Stimulated activated CD8-positive, alpha-beta memory T cell treated with anti-CD3 and anti-CD28 coated beads, Interleukin-15, amount 100 ng/mL, for 24 hours (primary cell): ENCODE results near the gene COLQ.
"Not testable (repeated sequence)": the region's sequence is repeated elsewhere in the genome, so short reads cannot be mapped to it uniquely, and the experiment has no call there.

ENCODE experiments used
- DNase-seq: peaks from one replicate; pipeline ENCODE4 v3.0.0-alpha.2; 2020; ENCODE audit warnings: low read depth

The COLQ gene

DNA sequence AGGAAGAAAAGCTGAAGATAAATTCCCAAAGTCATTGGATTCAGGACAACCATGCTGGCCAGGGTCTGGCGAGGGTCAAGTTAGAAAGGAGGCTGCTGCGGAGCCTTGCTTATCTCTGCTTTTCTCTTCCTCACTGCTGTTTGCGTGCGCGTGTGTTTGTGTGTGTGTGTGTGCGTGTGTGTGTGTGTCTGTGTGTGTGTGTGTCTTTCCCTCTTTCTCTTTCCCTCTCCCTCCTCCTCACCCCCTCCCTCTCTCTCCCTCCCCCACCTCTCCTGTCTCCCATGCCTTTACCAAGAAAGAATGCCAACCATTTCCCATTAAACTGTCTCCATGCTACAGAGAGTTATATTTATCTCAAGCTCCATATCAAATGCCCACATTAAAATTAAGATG is at the start of gene COLQ:
Gene COLQ (minus strand): TSS at position 134 of the 393 bp plus-strand sequence. CDS start 81 bp downstream, at position 53.
- no peak for DNase-seq

DNA sequence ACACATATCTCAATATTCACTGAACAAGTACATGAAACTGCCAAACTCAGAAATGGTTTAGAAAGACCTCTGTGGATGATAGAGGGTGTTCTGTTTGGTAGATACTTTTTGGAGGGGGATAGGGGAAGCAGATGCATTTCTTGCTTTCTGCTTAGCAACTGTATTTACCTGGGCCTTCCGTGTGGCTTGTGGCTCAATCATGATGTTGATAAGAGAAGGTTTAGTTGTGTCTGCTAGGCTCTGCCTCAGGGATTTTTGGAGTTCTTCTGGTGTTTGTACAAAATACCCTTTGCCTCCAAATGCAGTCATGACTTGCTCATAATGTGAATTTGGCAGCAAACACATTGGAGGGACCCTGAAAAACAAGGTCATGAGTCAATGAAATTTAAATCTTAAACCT is 41.7 kb upstream of the COLQ start:
- no peak for DNase-seq

DNA sequence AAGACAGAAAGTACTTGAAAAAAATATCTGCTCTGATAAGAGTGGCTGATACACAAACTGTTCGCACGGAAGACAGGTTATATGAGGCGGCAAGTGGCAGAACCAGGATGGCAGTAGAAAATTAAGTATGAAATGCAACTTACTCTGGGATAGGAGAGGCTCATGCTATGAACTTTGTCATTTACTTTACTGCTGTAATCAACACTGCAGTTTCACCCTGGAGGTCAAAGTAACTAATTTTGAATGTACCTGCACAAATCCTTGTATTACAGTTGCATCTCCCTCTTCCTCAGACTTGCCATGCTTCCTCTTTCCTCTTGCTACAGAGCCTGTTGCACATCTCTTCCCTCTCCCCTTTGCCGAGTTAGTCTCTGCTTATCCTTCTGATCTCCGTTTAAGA is 41.1 kb upstream of the COLQ start:
- DNase-seq: no peak

DNA sequence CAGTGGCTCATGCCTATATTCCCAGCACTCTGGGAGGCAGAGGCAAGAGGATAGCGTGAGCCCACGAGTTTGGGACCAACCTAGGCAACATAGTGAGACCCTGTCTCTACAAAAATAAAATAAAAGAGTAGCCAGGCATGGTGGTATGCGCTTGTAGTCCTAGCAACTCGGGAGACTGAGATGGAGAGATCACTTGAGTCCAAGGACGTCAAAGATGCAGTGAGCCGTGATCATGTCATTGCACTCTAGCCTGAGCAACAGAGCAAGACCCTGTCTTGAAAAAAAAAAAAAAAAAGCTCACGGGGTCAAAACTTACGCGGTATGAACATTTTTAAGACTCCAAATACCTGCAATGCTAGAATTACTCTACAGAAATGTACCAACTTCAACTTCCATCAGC is 37.1 kb upstream of the COLQ start:
- no peak for DNase-seq

DNA sequence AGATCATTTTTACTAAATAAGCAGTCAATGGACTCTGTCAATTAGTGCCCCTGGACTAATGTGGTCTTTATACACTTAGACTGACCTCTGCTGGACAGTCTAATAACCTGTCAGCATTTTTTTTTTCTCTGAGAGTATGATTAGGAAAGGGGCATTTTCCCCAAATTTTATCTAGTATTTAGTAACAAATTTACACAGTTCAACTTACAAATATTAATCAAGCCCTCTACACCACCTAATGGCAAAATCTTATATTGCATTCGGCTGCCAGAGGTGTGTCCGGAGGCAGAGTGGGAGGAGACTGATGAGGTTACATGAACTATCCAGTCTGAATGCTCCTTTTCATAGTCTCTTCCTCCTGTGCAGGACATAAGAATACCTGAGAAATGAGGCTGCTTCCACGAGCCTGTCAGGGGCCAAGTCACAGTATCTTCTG is 36.0 kb upstream of the COLQ start:
- no peak for DNase-seq

DNA sequence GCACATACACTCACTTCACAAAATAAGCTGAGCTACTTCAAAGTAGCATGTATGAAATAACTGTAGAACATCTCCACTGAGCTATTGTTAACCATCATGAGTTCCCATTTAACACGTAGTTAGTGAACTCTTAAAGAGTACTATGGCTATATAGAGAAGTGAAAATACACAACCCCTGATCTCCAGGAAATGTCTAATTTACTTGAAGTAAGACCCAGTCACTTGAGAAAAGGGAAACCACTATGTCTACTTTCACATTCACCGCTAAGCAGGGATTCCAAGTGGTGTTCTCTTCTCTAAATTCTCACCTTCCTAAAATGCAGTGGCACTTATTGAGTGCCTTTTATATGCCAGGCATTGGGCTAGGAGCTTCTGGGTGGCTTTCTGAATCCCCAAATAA is 35.0 kb upstream of the COLQ start:
- DNase-seq: no peak

DNA sequence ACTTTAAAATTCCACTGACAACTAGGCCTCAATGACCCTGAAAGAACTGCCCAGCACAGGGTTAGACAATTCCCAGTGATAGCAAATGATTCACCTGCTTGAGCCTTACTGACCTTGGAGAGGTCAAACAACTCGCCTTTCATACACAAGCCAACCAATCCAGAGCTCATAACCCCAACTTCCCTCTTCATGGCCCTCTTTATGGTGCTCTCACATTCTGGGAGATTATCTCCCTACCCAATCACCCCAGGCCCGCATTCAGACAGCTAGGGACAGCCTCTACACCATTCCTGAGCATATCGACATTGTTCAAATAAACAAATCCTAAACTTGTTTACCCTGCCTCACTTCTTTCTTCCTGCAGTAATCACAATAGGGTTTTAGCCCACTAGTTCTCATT is 32.2 kb upstream of the COLQ start:
- no peak for DNase-seq

DNA sequence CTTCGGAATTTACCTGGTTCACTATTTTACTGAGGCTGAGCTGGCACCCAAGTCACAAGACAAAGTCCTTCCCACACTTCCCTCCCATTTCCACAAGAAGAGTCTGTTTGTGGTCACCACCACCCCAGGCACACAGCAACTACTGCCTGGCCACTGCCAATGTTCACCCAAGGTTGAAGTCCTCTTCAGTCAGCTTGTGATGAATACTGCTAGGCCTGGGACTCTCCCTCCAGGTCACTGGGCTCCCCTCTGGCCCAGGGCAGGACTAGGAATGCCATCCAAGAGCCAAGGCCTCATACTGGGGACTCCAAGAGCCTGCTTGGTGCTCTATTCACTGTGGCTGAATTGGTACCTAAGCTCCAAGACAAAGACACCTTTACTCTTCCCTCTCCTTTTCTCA is 30.4 kb upstream of the COLQ start:
- DNase-seq: no peak

DNA sequence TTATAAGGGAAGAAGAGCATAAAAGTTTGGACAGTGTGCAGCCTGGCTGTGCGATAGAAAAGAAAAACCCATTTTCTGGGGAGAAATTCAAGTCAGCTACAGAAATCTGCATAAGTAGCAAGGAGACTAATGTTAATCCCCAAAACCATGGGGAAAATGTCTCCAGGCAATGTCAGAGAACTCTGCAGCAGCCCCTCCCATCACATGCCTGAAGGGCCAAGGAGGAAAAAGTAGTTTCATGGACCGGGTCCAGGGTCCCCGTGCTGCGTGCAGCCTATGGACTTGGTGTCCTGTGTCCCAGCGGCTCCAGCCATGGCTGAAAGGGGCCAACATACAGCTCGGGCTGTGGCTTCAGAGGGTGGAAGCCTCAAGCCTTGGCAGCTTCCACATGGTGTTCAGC is 28.3 kb upstream of the COLQ start:
- no peak for DNase-seq

DNA sequence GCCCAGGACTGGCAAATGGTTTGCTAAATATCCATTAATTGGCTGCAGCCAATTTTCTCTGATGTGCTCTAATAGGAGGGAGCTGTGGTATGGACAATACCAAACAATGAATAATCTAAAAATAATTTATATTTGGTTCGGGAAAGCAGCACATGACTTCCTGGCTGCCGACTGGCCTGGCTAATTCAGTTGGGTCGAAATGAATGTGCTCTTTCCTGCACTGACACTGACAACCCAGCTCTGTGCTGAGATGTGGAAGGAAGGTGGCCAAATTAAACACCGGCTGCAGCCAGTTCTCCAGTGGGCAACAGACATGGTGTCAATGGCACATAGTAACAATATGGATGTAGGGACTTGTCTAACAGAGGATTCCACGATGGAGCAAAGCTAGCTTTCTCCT is 21.1 kb upstream of the COLQ start:
- DNase-seq: no peak

DNA sequence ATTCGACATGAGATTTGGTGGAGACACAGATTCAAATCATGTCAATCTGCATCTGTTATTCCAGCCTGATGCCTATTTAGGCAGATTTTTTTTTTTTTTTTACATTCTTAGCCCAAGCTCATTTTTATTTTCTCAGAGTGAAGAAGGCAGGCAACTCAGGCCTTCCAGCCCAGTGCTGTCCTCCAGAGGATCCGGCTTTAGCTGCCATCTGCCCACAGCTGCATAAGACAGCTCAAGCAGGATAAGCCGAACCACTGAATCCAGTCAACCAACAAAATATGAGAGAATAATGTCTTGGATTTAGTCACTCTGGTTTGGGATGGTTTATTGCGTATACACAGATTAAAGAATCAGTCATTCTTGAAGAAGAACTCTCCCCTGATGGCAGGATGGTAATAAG is 19.9 kb upstream of the COLQ start:
- DNase-seq: no peak

DNA sequence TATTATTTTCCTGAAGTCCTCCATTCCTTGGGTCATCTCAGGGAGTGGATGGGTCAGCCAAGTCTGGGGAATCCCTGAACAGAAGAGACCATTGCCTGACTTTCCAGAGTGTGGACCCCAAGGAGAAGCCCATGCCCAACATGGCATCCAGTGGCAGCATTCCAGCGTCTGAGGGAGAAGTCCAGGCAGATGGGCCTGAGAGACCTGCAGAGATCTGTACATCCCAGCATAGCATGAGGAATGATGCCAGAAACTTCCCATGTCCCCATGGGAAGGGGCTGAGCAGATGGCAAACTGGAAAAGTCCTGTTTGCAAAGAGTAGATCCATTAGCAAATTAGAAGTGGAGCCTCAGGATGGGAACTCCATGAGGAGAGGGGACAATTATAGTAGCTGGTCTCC is 17.6 kb upstream of the COLQ start:
- no peak for DNase-seq

DNA sequence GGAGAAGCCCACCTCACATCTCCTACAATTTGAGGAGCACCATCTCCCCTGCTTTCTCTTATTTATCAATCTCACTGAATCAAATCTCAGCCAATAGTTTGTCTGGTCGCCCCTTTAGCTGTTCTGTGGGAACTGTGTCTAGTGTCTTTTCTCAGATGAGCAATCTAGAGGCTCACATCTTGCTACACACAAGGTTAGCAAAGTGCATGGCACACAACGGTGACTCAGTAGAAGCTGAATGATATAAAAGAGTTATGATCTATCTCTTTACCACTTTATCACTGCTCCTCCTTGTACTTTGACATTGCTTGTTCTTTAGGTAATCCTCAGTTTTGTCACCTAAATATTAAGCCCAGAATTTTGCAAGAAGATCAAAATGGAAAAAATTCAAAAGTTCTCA is 16.8 kb upstream of the COLQ start:
- DNase-seq: no peak

DNA sequence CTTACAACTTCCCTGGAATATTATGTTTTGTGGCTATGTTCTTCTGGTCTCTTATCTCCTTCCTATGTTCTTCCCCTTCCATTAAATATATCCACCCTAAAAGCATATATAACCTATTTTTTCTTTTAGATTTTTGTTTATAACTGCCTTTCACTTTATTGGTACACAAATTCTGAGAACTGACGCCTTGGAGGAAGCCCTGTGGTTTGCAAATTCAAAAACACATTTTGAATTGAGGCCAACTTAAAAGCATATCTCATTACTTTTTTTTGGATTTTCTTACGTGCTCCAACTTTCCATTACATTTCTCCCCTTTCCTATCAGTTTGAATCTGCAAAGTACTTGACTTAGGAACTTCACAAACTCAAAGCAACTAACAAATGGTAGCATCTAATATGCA is 15.3 kb upstream of the COLQ start:
- no peak for DNase-seq

DNA sequence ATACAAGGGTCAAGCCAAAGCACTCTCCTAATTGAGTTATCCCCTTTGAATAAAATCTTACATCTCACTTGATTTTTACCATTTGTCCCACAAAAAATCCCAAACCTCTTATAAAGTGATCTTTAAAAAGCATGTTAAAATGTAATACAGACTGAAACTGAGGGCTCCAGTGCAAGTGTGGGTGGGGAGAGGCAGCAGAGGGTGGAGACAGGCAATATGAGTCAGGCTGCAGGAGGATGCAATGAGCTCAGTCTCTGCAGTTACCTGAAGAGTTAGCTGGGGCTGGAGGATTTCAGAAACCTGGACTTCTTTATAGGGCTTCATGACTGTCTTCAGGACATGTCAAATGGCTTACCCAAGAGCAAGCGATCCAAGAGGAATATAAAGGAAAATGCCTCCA is 14.2 kb upstream of the COLQ start:
- DNase-seq: no peak

DNA sequence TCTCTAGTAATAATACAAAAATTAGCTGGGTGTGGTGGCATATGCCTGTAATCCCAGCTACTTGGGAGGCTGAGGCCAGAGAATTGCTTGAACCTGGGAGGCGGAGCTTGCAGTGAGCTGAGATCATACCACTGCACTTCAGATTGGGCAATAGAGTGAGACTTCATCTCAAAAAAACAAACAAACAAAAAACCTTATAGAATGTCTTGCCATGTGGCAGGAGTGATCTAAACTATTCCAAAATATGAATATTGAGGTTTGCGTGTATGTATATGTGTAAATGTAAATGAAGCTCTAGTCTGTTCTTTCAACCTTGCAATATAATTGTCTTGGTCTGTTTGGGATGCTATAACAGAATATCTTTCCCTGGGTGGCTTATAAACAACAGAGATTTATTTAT is 11.1 kb upstream of the COLQ start:
- not testable (repeated sequence) for DNase-seq

DNA sequence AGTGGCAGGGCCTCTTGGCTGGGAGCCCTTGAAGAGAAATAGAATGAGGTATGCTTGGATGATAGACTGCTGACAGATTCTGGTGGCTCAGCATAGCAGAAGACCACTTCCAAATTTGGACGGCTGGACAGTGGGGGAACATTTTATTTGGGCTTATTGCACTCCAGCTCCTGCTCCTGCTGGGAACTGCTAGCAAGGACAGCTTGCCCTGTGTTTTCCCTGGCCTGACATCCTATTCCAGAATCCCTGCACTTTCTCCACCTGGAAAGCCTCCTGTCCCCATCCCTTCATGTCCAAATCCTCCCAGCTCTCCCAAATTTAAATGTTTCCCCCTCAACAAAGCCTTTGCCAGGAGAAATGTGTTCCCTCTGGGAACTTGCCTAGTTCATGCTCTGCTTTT is 9.8 kb upstream of the COLQ start:
- DNase-seq: no peak

DNA sequence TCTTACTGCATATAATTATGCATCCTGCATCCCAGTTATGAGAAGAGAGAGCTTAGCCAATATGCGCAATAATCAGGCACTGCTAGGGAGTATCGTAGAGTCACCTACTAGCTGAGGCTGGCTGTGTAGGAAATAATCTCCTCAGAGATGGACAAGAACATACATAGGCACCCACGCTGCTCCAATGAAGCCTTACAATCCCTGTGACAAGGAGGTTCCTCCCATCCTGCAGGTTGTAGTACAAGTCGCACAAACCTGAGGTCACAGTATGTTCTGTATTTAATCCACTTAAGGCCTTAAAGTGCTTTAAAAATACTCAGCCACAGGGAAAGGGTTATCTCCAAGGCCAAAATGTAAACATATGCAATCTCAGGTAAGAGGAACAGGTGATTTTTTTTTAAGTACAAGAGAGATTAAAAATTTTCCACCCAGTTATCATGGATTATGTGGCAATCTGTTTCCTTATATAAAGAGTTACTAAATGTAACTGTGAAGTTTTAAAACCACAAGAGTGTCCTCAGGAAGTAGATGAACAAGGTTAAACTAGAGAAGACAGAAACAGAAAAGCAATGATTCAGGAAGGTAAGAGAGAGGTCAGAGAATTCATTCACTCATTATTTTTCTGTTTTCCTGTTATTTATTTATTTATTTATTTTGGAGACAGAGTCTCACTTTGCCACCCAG is 7.5 kb upstream of the COLQ start:
- DNase-seq: no peak

DNA sequence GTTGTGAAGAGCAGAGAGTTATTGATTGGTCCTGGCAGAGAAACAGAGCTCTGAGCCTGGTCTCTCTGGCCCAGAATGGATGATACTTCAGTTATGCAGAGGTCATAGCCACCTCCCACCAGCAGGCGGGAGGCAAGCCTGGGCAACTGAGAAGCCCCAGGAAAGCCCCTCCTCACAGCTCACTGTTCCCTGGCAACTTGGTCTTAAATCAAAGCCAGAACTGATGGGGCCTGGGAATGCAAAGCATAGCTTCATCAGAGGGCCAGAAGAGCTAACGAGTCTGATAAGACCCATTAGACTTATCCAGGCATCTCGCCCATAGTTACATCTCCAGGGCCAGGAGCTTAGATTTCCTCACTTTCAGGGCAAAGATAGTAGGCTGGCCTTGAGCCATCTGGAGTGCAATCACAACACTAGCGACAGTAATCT is 5.5 kb upstream of the COLQ start:
- no peak for DNase-seq

DNA sequence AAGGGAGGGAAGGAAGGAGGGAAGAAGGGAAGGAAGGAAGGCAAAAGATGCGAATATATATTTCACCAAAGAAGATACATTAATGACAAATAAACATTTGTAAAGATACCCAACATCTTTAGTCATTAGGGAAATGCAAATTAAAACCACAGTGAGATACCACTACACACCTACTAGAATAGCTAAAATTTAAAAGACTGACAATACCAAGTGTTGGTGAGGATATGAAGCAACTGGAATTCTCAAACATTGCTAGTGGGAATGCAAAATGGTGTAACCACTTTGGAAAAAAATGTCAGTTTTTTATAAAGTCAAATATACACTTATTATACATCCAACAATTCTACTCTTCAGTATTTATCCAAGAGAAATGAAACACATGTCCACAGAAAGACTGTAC is 4.3 kb upstream of the COLQ start:
- no peak for DNase-seq

DNA sequence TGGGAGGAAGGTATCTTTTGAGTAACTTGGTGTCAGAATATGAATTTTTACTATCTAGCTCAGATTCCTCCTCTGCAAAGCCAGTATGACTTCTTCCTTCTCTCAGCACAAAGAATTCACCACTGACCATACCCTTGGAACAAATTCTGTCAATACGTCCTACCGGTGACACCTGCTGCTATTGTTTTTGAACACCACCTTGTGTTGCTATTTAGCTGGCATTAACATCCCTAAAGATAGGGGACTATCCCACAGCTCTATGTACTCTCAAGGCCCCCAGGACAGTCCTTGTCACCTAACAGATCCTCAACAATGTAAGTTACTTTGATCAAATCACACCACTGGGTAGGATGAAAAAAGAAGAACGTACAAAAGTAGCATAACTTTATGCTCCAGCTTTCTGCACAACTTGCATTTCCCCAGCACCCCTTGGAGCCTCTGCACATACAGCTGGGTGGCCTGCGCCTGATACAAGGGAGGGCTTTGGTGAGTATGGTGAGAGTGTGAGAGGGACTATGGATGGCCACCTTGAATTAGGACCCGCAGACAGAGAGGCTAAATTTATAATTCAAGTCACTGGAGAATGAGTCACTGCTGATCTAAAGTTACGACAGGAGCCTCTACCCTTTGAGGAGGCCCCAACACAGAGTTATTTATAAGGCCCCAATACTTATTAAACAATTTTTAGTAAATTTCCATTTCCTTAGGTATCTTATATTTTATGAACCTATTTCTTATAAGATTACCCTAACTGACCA is 2.3 kb upstream of the COLQ start:
- DNase-seq: no peak

DNA sequence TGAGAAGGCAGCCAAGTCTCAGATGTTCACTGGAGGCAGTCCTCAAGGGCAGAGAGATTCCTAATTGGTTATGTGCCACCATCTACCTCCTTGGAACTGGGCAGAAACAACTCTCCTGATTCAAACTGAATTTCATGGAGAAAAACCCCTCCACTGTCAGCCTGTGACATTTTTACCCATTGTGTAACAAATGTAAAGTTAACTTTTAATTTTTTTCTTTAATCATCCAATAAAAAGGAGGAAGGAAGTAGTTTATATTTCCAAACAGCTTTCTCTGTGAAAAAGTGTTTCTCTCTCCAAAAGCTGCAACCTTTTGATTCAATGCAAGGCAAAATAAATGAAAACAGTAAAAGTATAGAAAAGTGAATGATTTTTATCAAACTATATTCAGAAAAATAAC is 510 bp upstream of the COLQ start:
- DNase-seq: no peak

DNA sequence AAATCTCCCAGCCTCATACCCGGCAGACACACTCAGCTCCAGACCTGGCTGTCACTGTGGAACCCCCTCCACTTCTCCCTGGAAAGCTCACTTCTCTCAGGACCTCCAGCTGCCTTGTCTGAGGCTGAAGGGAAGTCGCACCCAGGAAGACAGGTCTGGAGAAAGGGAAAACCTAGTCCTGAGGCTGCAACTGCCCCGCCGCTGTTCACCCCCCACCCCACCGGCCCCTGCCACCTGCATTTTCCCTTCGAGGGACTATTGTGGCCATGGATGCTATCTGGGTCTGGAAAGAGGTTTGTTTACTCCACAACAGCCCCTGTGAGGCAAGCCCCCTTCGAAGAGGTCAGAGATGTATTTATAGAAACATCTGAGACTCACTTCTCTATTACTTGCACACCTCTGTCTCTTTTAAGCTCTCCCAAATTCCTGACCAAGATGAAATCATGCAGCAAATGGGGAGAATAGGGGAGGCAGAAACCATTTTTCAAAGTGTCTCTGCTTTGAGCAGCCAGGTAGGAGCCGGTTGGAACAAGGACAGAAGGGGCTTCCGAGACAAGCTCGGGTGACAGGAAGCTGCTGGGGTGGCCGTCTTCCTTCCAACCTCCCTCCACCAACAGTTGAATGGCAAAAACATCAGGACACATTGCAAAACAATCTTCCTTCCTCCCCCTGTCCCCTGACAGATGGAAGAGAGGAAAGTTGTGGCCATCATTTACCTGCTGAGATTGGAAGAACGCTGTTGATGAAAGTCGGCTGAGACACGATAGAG is 518 bp downstream of the COLQ start:
- DNase-seq: no peak
